ENCODE results near the gene C1orf159.

The C1orf159 gene

GRCh38 chr1:1127551-1128451, 11.9 kb upstream of the C1orf159 start:
- H3K4me1 ChIP-seq (ENCODE audit: control insufficient read depth, low read depth, low read length): peaks cover 3% of the 10 kb centered on the region
- no peaks in the 10 kb centered on the region for H3K36me3 ChIP-seq (ENCODE audit: control insufficient read depth, low read depth, low read length)
- no peaks in the 10 kb centered on the region for H3K9me3 ChIP-seq (ENCODE audit: control insufficient read depth, low read depth, low read length)
- peaks cover under 1% of the 10 kb centered on the region for H3K27me3 ChIP-seq (ENCODE audit: control insufficient read depth, insufficient read depth, low read length)
- H3K27ac ChIP-seq (ENCODE audit: low read length): no peak overlapping the region
- H3K4me3 ChIP-seq (ENCODE audit: low read length): no peak overlapping the region
- H3K9ac ChIP-seq (ENCODE audit: low read length): no peak overlapping the region

- Histone ChIP-seq H3K4me3 (ENCODE audit: low read length) (no peak overlapping the region), H3K4me1 (ENCODE audit: control insufficient read depth, low read depth, low read length) (no peaks in the 10 kb centered on the region), H3K36me3 (ENCODE audit: control insufficient read depth, low read depth, low read length) (no peaks in the 10 kb centered on the region), H3K27me3 (ENCODE audit: control insufficient read depth, insufficient read depth, low read length) (peaks cover 7% of the 10 kb centered on the region), H3K27ac (ENCODE audit: low read length) (no peak overlapping the region), H3K9me3 (ENCODE audit: control insufficient read depth, low read depth, low read length) (no peaks in the 10 kb centered on the region), H3K9ac (ENCODE audit: low read length) (no peak overlapping the region)
Observed at GRCh38 chr1:1125945-1126344, 10.1 kb upstream of the C1orf159 start.

- Histone ChIP-seq H3K36me3 (ENCODE audit: control insufficient read depth, low read depth, low read length) (no peaks in the 10 kb centered on the region), H3K27me3 (ENCODE audit: control insufficient read depth, insufficient read depth, low read length) (peaks cover 8% of the 10 kb centered on the region), H3K4me3 (ENCODE audit: low read length) (no peak overlapping the region), H3K9me3 (ENCODE audit: control insufficient read depth, low read depth, low read length) (no peaks in the 10 kb centered on the region), H3K4me1 (ENCODE audit: control insufficient read depth, low read depth, low read length) (no peaks in the 10 kb centered on the region), H3K9ac (ENCODE audit: low read length) (no peak overlapping the region), H3K27ac (ENCODE audit: low read length) (no peak overlapping the region)
Observed at GRCh38 chr1:1124786-1125642, 9.1 kb upstream of the C1orf159 start.

DNA sequence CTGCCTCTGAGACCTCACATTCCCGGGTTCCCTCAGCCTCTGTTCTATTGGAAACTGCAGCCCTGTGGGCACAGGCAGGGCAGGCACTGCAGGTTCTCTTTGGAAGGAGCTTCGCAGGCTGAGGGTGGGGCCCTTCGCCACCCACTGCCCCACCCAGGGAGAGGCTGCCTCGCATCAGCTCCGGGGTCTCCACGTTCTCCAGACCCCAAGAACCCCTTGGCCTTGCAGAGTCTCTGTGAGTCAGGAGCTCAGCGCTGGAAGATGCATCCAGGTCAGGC, 8.6 kb upstream of the C1orf159 start:
- Histone ChIP-seq H3K27ac (ENCODE audit: low read length) (no peak overlapping the region), H3K27me3 (ENCODE audit: control insufficient read depth, insufficient read depth, low read length) (peaks cover 10% of the 10 kb centered on the region)

DNA sequence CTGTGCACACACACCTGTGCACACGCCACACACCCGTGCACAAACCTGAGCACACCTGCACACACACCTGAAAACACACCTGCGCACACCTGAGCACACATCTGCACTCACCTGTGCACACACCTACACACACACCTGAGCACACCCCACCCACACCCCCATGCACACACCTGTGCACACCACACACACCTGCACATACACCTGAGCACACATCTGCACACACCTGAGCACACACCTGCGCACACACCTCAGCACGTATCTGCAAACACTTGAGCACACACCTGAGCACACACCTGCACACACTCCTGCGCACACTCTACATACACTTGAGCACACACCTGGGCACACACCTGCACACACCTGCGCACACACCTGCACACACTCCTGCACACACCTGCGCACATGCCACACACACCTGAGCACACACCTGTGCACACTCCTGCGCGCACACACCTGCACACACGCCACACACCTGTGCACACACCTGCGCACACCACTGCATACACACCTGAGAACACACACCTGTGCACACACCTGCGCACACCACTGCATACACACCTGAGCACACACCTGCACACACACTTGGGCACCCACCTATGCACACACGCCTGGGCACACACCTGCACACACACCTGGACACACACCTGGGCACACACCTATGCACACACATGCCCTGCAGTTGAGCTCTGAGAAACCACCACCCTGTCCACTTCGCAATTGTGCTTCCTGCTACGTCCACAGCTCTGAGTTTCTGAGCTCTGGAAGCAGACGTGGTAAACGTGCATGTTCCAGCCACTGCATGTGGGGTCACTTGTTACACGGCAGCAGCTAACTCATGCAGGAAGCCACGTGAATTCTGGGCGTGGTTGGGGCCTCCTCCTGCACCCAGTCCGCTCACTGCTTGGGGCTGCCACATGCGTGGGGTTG, 8.0 kb upstream of the C1orf159 start:
- Histone ChIP-seq H3K27me3 (ENCODE audit: control insufficient read depth, insufficient read depth, low read length) (peaks cover 16% of the 10 kb centered on the region), H3K4me1 (ENCODE audit: control insufficient read depth, low read depth, low read length) (no peaks in the 10 kb centered on the region), H3K36me3 (ENCODE audit: control insufficient read depth, low read depth, low read length) (no peaks in the 10 kb centered on the region), H3K4me3 (ENCODE audit: low read length) (no peak overlapping the region), H3K9ac (ENCODE audit: low read length) (no peak overlapping the region), H3K27ac (ENCODE audit: low read length) (no peak overlapping the region), H3K9me3 (ENCODE audit: control insufficient read depth, low read depth, low read length) (no peaks in the 10 kb centered on the region)

More for the DNA sequence above, 8.6 kb upstream of the C1orf159 start:
- Histone ChIP-seq H3K4me3 (ENCODE audit: low read length) (no peak overlapping the region), H3K4me1 (ENCODE audit: control insufficient read depth, low read depth, low read length) (no peaks in the 10 kb centered on the region), H3K9me3 (ENCODE audit: control insufficient read depth, low read depth, low read length) (no peaks in the 10 kb centered on the region), H3K36me3 (ENCODE audit: control insufficient read depth, low read depth, low read length) (no peaks in the 10 kb centered on the region), H3K9ac (ENCODE audit: low read length) (no peak overlapping the region)

DNA sequence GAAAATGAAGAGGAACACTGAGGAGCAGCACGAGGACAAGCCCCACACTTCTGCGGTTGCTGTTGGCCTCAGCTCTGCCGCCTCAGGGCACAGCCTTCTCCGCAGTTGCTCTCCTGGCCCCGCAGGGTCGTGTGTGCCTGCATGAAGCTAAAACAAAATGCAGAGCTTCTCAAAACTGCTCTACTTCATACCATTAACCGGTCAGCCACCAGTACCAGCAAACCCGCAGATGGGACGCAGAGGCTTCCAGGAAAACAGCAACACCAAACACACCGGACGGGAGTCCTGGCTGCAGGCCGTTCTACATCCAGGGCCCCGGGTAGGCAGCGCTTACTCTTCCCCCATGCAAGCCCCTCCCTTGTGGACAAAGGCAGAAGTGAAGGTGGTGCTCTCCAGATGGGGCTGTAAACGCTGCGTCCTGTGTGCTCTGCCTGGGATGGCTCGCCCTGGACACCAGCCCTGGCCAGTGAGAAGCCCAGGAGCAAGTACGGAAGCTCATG, 7.1 kb upstream of the C1orf159 start:
- no peak overlapping the region for H3K27ac ChIP-seq (ENCODE audit: low read length)
- no peaks in the 10 kb centered on the region for H3K9me3 ChIP-seq (ENCODE audit: control insufficient read depth, low read depth, low read length)
- H3K4me1 ChIP-seq (ENCODE audit: control insufficient read depth, low read depth, low read length): no peaks in the 10 kb centered on the region
- H3K4me3 ChIP-seq (ENCODE audit: low read length): no peak overlapping the region
- H3K27me3 ChIP-seq (ENCODE audit: control insufficient read depth, insufficient read depth, low read length): peaks cover 24% of the 10 kb centered on the region
- no peaks in the 10 kb centered on the region for H3K36me3 ChIP-seq (ENCODE audit: control insufficient read depth, low read depth, low read length)
- no peak overlapping the region for H3K9ac ChIP-seq (ENCODE audit: low read length)

GRCh38 chr1:1122078-1122811, 6.4 kb upstream of the C1orf159 start:
- no peak overlapping the region for H3K4me3 ChIP-seq (ENCODE audit: low read length)
- H3K9me3 ChIP-seq (ENCODE audit: control insufficient read depth, low read depth, low read length): no peaks in the 10 kb centered on the region
- no peak overlapping the region for H3K9ac ChIP-seq (ENCODE audit: low read length)
- peaks cover 32% of the 10 kb centered on the region for H3K27me3 ChIP-seq (ENCODE audit: control insufficient read depth, insufficient read depth, low read length)
- H3K36me3 ChIP-seq (ENCODE audit: control insufficient read depth, low read depth, low read length): no peaks in the 10 kb centered on the region
- H3K4me1 ChIP-seq (ENCODE audit: control insufficient read depth, low read depth, low read length): no peaks in the 10 kb centered on the region
- H3K27ac ChIP-seq (ENCODE audit: low read length): no peak overlapping the region

DNA sequence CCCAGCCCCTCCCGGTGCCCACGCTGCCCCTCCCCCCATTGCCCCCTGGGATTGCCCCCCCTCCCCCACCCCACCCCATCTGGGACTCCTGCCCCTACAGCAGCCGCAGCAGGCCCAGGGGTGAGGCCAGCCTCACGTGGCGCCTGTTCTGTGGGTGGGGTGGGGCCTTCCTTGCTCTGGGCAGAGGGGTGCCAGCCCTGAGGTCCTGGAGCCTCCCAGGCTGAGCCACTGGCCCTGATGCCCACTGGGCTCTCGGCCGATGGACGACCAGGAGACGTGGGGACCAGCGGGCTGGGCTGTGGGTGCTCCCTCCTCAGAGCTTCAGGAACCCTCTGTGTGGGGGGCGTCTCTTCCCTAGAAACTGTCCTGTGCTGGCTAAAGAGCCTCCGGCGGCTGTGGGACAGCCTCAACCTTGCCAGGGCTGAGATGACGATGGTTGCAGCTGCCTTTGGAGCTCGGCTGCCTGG, 5.8 kb upstream of the C1orf159 start:
- Histone ChIP-seq H3K4me3 (ENCODE audit: low read length) (no peak overlapping the region), H3K9ac (ENCODE audit: low read length) (no peak overlapping the region), H3K36me3 (ENCODE audit: control insufficient read depth, low read depth, low read length) (no peaks in the 10 kb centered on the region), H3K27ac (ENCODE audit: low read length) (no peak overlapping the region), H3K9me3 (ENCODE audit: control insufficient read depth, low read depth, low read length) (no peaks in the 10 kb centered on the region), H3K4me1 (ENCODE audit: control insufficient read depth, low read depth, low read length) (no peaks in the 10 kb centered on the region), H3K27me3 (ENCODE audit: control insufficient read depth, insufficient read depth, low read length) (peaks cover 36% of the 10 kb centered on the region)

DNA sequence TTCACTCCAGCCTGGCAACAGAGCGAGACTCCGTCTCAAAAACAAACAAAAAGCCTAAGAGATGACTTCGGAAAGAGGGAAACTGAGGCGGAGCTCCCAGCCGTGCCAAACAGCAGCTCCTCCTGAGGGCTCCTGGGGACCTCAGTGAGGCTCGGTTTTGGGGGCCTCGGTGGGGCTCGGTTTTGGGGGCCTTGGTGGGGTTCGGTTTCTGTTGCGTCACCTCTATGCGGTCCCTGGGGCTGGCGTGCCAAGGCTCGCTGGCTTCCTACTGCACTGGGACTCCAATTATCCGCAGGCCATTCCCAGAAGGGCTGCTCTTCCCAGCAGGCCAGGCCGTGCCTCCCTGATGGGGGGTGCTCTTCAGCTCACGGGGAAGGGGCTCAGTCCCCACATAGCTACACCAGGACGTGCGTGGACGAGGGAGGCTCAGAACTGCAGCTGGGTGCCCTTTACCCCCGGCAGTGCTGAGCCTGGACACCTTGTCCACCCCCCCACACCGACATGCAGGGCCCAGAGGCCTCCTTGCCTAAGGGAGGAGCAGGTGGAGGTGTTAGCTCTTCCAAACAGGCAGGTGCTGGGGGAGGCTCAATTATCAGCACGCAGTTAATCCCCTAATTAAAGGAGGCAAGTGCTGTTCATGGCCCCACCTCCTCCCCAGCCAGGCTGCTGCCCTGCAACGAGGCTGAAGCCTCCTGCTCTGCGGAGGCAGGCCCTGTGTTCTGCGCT, 5.1 kb upstream of the C1orf159 start:
- H3K4me1 ChIP-seq (ENCODE audit: control insufficient read depth, low read depth, low read length): no peaks in the 10 kb centered on the region
- H3K36me3 ChIP-seq (ENCODE audit: control insufficient read depth, low read depth, low read length): no peaks in the 10 kb centered on the region
- no peak overlapping the region for H3K9ac ChIP-seq (ENCODE audit: low read length)
- peaks cover 38% of the 10 kb centered on the region for H3K27me3 ChIP-seq (ENCODE audit: control insufficient read depth, insufficient read depth, low read length)
- no peak overlapping the region for H3K4me3 ChIP-seq (ENCODE audit: low read length)
- H3K27ac ChIP-seq (ENCODE audit: low read length): no peak overlapping the region
- H3K9me3 ChIP-seq (ENCODE audit: control insufficient read depth, low read depth, low read length): no peaks in the 10 kb centered on the region

DNA sequence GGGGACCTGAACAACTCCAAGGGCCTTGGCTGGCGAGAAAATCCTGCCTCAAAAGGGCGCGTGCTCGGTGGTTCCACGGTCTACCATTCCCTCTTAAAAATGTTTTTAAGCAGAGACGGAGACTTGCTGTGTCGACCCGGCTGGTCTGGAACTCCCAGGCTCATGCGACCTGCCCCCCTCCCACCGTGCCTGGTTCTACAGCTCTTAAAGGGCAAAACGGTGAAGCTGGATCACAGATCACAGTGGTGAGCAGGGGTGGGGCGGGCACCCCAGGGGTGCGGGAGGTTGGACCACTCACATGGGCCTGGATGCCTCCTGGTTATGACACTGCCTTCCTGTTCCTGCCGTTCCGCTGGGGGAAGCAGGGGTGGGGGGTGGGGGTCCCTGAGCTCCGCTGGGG, 4.2 kb upstream of the C1orf159 start:
- H3K9ac ChIP-seq (ENCODE audit: low read length): no peak overlapping the region
- peaks cover 39% of the 10 kb centered on the region for H3K27me3 ChIP-seq (ENCODE audit: control insufficient read depth, insufficient read depth, low read length)
- no peaks in the 10 kb centered on the region for H3K36me3 ChIP-seq (ENCODE audit: control insufficient read depth, low read depth, low read length)
- peaks cover under 1% of the 10 kb centered on the region for H3K4me1 ChIP-seq (ENCODE audit: control insufficient read depth, low read depth, low read length)
- no peaks in the 10 kb centered on the region for H3K9me3 ChIP-seq (ENCODE audit: control insufficient read depth, low read depth, low read length)
- H3K4me3 ChIP-seq (ENCODE audit: low read length): no peak overlapping the region
- H3K27ac ChIP-seq (ENCODE audit: low read length): no peak overlapping the region
